ENCODE results near the gene SVEP1. TPM values are rescaled to one million over a fixed set of nuclear protein-coding genes. Genes with fewer than 3 reads are reported as not detected.

The SVEP1 gene
- total and polyA plus RNA-seq, 2 experiments from 2014 or later, result 0.18 to 0.63 TPM

DNA sequence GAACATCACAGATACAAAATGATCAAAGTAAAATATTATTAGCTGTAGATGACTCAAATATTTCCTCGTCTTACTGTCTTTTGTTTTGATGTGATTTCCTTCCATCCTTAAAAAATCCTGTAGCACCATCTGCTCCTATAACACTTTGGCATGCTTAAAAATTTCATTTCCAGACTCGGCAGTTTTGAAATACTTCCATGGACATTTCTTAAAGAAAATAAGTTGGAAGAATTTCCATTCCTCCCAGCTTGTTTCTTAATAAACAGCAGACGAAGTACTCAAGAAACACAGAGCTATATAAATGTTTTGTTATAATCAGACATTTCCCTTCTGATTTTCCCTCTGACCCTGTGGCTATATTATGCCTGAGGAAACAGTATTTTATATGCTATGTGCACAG lies 41.2 kb upstream of the SVEP1 start (continued):
- no peak for TF ChIP-seq ZNF462 (CRISPR knock-in tag; IDR thresholded peaks at IDR 0.05)
- no peak for TF ChIP-seq NANOG (IDR thresholded peaks at IDR 0.05; ENCODE audit: borderline replicate concordance)
- no peak for TF ChIP-seq POLR2AphosphoS5 (IDR thresholded peaks at IDR 0.05; ENCODE audit: low read depth)
- no peak for TF ChIP-seq ZNF114 (CRISPR knock-in tag; IDR thresholded peaks at IDR 0.05)

DNA sequence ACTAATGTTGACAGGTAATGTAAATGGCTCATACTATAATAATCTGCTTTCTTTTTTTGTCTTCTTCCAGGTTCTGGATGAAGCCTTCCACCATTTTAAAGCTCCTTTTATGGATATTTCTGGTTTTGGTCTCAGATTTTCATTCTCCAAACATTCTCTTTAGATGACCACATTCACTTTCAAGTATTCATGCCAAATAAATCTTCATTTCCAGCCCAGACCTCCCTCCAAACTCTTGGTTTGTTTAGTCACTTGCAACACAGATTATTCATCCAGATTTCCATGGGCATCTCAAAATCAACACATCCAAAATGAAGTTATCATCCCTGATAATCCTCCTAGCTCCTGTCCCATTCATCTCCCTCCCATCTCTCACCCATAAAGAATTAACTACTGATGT lies 40.3 kb upstream of the SVEP1 start:
- Mint-ChIP-seq H3K27ac (no peak overlapping the region), H3K27me3 (ENCODE audit: insufficient read depth, low read depth, poor library complexity) (peaks cover 4% of the 10 kb centered on the region)
- no peak overlapping the region for H3K4me2 ChIP-seq
- TF ChIP-seq, protein P1, sequence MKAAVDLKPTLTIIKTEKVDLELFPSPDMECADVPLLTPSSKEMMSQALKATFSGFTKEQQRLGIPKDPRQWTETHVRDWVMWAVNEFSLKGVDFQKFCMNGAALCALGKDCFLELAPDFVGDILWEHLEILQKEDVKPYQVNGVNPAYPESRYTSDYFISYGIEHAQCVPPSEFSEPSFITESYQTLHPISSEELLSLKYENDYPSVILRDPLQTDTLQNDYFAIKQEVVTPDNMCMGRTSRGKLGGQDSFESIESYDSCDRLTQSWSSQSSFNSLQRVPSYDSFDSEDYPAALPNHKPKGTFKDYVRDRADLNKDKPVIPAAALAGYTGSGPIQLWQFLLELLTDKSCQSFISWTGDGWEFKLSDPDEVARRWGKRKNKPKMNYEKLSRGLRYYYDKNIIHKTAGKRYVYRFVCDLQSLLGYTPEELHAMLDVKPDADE (IDR thresholded peaks at IDR 0.05), result no peak
- no peak for TF ChIP-seq ZNF331 (CRISPR knock-in tag; IDR thresholded peaks at IDR 0.05; ENCODE audit: low read depth)
- no peak for TF ChIP-seq REST (IDR thresholded peaks at IDR 0.05; ENCODE audit: unreplicated experiment)
- TF ChIP-seq POLR2AphosphoS5 (IDR thresholded peaks at IDR 0.05; ENCODE audit: low read depth), result no peak
- no peak for TF ChIP-seq NANOG (IDR thresholded peaks at IDR 0.05; ENCODE audit: borderline replicate concordance)
- no peak for TF ChIP-seq STAT1 (IDR thresholded peaks at IDR 0.05; ENCODE audit: unreplicated experiment)
- TF ChIP-seq ZNF114 (CRISPR knock-in tag; IDR thresholded peaks at IDR 0.05), result no peak
- no peak for TF ChIP-seq EZH2phosphoT487 (IDR thresholded peaks at IDR 0.05; ENCODE audit: unreplicated experiment)
- no peak for TF ChIP-seq CREB1 (CRISPR knock-in tag; IDR thresholded peaks at IDR 0.05; ENCODE audit: low read depth)

More for the DNA sequence above, 40.3 kb upstream of the SVEP1 start:
- H3K9me2 ChIP-seq (ENCODE audit: insufficient read depth), result no peaks in the 10 kb centered on the region
- no peak overlapping the region for H3K4me3 Mint-ChIP-seq
- no peak for DNase-seq (ENCODE audit: low spot score)
- H3K36me3 Mint-ChIP-seq (ENCODE audit: low read depth), result no peaks in the 10 kb centered on the region
- no peaks in the 10 kb centered on the region for H4K20me1 ChIP-seq (replicated peaks; ENCODE audit: insufficient read depth)
- H2AFZ ChIP-seq, result no peak overlapping the region
- H3K9me3 Mint-ChIP-seq, result no peaks in the 10 kb centered on the region
- H3K4me1 Mint-ChIP-seq, result peaks cover 2% of the 10 kb centered on the region; the same call in 1 of the 3 replicates
- H3F3A ChIP-seq (replicated peaks; ENCODE audit: low read depth), result no peaks in the 10 kb centered on the region
- H3K4me3 ChIP-seq, result no peak overlapping the region
- no peak overlapping the region for H3K27ac ChIP-seq (ENCODE audit: low read depth)
- H3K4me1 ChIP-seq (ENCODE audit: insufficient read depth), result 0 out of 2 replicates have a peak, but pooled peaks cover 3% of the 10 kb centered on the region
- no peak for ATAC-seq
- no peaks in the 10 kb centered on the region for H3K79me2 ChIP-seq (replicated peaks; ENCODE audit: insufficient read depth)
- no peaks in the 10 kb centered on the region for H3K36me3 ChIP-seq (ENCODE audit: insufficient read depth)
- H3K27me3 ChIP-seq (ENCODE audit: insufficient read depth), result no peaks in the 10 kb centered on the region
